Progenitor cell of endocrine pancreas (in vitro differentiated cells): ENCODE data around the gene CD47. TPM values are rescaled to one million over a fixed set of nuclear protein-coding genes. Genes with fewer than 3 reads are reported as not detected.

Experiments used
- DNase-seq: peaks from one replicate; pipeline ENCODE4 v3.0.0; 2021; ENCODE audit warnings: low spot score; ENCODE audit not compliant: unreplicated experiment
- H3K27ac Mint-ChIP-seq: 2 replicates; pipeline ENCODE4 v1.8.0; 2021; ENCODE audit warnings: mild to moderate bottlenecking, moderate library complexity, mixed read lengths
- H3K27me3 Mint-ChIP-seq: 2 replicates; pipeline ENCODE4 v1.8.0; 2021; ENCODE audit warnings: mixed read lengths
- H3K36me3 Mint-ChIP-seq: 2 replicates; pipeline ENCODE4 v1.8.0; 2022; ENCODE audit warnings: mixed read lengths; ENCODE audit not compliant: insufficient read depth
- H3K4me1 Mint-ChIP-seq: 2 replicates; pipeline ENCODE4 v1.8.0; 2021; ENCODE audit warnings: low read depth, mixed read lengths
- H3K4me3 Mint-ChIP-seq: 2 replicates; pipeline ENCODE4 v1.8.0; 2021; ENCODE audit warnings: low read depth, mild to moderate bottlenecking, moderate library complexity, mixed read lengths
- H3K9me3 Mint-ChIP-seq: 2 replicates; pipeline ENCODE4 v1.8.0; 2021; ENCODE audit warnings: low read depth, mixed read lengths
- CTCF ChIP-seq: fragments of 200-600 bp; sonication (generic); IDR thresholded peaks from one replicate; pipeline ENCODE4 v1.5.0; 2021; ENCODE audit warnings: antibody characterized with exemption, mild to moderate bottlenecking; ENCODE audit not compliant: unreplicated experiment
- long read RNA-seq: library from polyadenylated mRNA; unstranded; transcript quantifications from one replicate; pipeline ENCODE4 v2.0.0, GENCODE V29; 2020
- total RNA-seq: library from RNA; stranded (reverse); gene quantifications from 2 replicates; pipeline ENCODE4 v1.2.1, GENCODE V29; 2021

The CD47 gene
- 55.1 and 65.3 TPM in 2 replicates for total RNA-seq
- long read RNA-seq, full-length matches to known transcripts: 68 of 117 reads
- long read RNA-seq, partial matches to known transcripts: 18 of 117 reads
- long read RNA-seq, other reads (novel, unspliced or antisense): 31 of 117 reads

- Mint-ChIP-seq H3K9me3 (peaks cover 4% of the 10 kb centered on the region), H3K27ac (peak within 1 kb of the TSS; percentile 94), H3K36me3 (no peaks in the 10 kb centered on the region), H3K4me1 (peaks cover 4% of the 10 kb centered on the region), H3K27me3 (peaks cover 20% of the 10 kb centered on the region), H3K4me3 (peak within 1 kb of the TSS; percentile 92)
- no peak for TF ChIP-seq CTCF
- DNase-seq: peak; percentile 95
These were observed at the start of gene CD47 for GRCh38 chr3:108090701-108091497. Gene CD47 (minus strand): TSS chr3:108091031. CDS start chr3:108090908, 123 bp downstream.

DNA sequence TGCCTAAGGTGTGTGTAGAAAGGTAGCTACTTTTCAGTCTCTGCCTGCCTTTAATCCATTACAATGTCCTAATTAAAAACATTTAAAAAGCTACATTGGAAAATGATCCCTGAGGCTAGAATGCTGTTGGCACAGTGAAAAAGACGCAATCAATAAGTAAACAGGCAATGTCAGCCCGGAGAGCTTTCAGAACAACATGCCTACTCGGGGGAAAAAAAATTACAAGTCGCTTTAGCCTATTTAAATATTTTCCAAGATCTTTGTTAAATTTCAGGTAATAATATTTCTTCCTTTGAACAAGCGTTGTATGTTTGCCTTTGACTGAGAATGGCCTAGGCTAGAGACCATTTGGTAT lies 46.6 kb upstream of the CD47 start:
- DNase-seq: no peak
- Mint-ChIP-seq H3K4me3 (no peak overlapping the region), H3K36me3 (no peaks in the 10 kb centered on the region), H3K27ac (peak overlapping the region; percentile 98), H3K27me3 (no peaks in the 10 kb centered on the region), H3K4me1 (peaks cover 25% of the 10 kb centered on the region), H3K9me3 (peaks cover 5% of the 10 kb centered on the region)
- no peak for TF ChIP-seq CTCF

DNA sequence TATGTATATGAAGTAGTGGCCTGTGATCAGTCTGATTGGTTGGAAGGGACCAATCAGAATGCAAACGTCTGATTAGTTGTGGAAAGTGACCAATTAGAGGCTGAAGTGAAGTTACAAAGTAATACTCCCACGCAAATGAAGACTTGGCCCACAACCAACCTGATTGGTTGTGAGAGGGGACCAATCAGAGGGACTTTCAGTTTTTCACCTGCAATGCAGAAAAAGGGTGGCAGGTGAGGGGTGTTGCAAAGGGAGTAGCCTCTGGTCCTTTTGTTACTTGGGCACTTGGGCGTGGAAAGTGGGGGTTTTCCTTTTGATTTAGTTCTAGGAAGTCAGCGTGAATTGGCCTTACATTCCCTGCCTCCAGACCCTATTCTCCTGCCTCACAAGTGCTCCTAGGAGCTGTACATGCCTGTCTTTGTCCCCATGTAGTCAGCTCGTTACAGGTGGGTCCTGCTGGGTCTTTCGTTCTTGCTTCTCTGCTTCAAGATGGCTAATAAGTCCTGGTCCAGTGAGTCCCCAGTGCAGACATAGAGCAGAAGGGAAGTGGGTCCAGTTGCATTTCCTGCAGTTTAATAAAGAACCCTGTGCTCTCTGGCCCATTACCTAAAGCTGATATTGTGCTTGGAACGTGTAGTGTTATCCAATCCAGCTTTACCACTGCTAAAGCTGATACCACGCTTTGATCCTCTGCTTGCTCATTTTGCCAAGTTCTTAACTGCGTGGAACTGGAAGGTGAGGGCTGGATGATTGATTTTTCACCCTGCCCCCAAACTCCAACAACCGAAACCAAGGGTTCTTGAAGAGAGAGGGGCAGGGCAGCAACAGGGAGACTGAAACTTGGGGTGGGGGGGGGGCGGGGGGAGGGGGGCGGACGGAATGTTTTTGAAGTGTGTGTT lies 46.0 kb upstream of the CD47 start:
- DNase-seq: no peak
- Mint-ChIP-seq H3K4me1 (peaks cover 25% of the 10 kb centered on the region), H3K27me3 (no peaks in the 10 kb centered on the region), H3K36me3 (no peaks in the 10 kb centered on the region), H3K4me3 (no peak overlapping the region), H3K9me3 (peaks cover 5% of the 10 kb centered on the region), H3K27ac (peak overlapping the region; percentile 98)
- no peak for TF ChIP-seq CTCF

- H3K27me3 Mint-ChIP-seq: no peaks in the 10 kb centered on the region
- DNase-seq: no peak
- no peaks in the 10 kb centered on the region for H3K36me3 Mint-ChIP-seq
- peaks cover 25% of the 10 kb centered on the region for H3K4me1 Mint-ChIP-seq
- H3K27ac Mint-ChIP-seq: peak overlapping the region; percentile 35
- H3K9me3 Mint-ChIP-seq: peaks cover 5% of the 10 kb centered on the region
- no peak for TF ChIP-seq CTCF
- no peak overlapping the region for H3K4me3 Mint-ChIP-seq
These were observed 43.7 kb upstream of the CD47 start for GRCh38 chr3:108134555-108134880.

DNA sequence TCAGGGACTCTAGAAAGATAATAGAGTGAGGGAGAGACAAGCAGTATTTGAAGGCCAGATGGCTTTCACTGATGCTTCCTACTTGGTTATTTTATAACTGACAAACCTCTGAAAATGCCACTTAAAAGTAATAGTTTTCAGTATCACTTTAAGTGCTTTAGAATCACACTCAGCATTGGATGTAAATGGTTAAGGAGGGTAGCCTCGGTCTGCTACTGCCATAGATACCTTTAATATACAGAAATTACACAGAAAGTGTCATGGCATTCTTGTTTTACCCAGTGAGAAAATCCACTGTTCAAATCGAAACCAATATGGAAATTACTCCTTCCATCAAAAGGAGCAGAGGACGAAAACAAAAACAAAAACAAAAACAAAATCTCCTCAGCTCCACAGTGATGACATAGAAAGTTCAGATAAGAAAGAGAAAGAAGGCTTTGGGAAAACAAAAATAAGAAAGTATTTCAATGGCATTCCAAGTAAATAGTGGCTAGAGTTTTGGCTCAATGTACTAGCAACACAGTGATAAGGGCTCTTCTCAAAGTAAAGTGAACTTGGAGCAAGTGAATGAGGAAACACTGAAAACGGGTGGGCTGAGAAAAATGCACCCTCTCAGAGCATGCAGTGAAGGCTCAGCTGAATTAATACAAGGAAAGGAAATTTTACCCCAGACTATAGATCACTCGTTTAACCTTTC lies 43.2 kb upstream of the CD47 start:
- DNase-seq: no peak
- no peaks in the 10 kb centered on the region for H3K27me3 Mint-ChIP-seq
- peaks cover 25% of the 10 kb centered on the region for H3K4me1 Mint-ChIP-seq
- H3K36me3 Mint-ChIP-seq: no peaks in the 10 kb centered on the region
- TF ChIP-seq CTCF: no peak
- no peak overlapping the region for H3K4me3 Mint-ChIP-seq
- H3K9me3 Mint-ChIP-seq: peaks cover 5% of the 10 kb centered on the region
- H3K27ac Mint-ChIP-seq: no peak overlapping the region
